Forelimb muscle (tissue), 1 donor: ENCODE results near the gene LIN28B. TPM values are rescaled to one million over a fixed set of nuclear protein-coding genes. Genes with fewer than 3 reads are reported as not detected.
"Not testable (repeated sequence)": the region's sequence is repeated elsewhere in the genome, so short reads cannot be mapped to it uniquely, and the experiment has no call there.

ENCODE experiments used
- DNase-seq: peaks from one replicate; pipeline ENCODE4 v3.0.0-alpha.2; 2013; ENCODE audit warnings: low read depth
- polyA plus RNA-seq: library from polyadenylated mRNA; unstranded; fragments of 120-200 nt; gene quantifications from one replicate; pipeline ENCODE4 v1.2.1, GENCODE V29; 2013; ENCODE audit not compliant: insufficient read length

Gene LIN28B
- polyA plus RNA-seq = 0.05 TPM

- DNase-seq = no peak
Measured at GRCh38 chr6:104956731-104957294, at the start of gene LIN28B. Gene LIN28B, plus strand, starts transcription at chr6:104957107. Its CDS starts 144 bp downstream, at chr6:104957251.

- no peak for DNase-seq
Measured at GRCh38 chr6:104908031-104908887, 48.6 kb upstream of the LIN28B start.

- DNase-seq = no peak
Measured at GRCh38 chr6:104908888-104909525, 47.9 kb upstream of the LIN28B start.

- no peak for DNase-seq
Measured at GRCh38 chr6:104921896-104922295, 35.0 kb upstream of the LIN28B start.

- no peak for DNase-seq
Measured at GRCh38 chr6:104928141-104928540, 28.8 kb upstream of the LIN28B start.

DNA sequence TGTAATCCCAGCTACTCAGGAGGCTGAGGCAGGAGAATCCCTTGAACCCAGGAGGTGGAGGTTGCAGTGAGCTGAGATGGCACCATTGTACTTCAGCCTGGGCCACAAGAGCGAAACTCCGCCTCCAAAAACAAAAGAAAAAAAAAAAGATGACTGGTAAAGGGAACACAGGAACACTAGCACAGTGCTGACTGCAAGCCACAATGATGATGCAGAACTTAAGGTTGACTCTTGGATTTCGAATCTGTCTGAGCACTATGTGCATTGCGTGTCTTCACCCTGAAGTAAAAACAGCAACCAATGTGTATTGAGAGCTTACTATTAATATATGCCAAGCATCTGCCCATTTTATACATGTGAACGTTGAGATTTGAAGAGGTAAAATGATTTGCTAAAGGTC, 27.6 kb upstream of the LIN28B start:
- DNase-seq = no peak

DNA sequence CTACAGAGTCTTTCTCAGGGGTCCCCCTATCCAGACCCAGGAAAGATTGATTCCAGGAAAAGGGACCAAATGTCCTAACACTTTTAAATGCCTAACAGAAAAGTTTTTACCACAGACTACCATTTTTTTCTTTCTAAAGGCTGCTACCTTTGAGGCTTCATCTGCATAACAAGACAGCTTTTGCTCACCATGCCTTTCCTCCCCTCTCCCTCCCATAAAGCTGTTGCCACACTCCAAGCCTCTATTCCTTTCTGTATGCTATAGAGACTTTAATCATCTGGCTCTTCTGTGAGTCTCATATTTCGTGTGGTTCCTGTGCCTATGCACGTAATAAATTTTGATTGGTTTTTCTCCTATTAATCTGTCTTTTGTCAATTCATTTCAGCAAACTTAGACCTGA, 26.0 kb upstream of the LIN28B start:
- DNase-seq = no peak

DNA sequence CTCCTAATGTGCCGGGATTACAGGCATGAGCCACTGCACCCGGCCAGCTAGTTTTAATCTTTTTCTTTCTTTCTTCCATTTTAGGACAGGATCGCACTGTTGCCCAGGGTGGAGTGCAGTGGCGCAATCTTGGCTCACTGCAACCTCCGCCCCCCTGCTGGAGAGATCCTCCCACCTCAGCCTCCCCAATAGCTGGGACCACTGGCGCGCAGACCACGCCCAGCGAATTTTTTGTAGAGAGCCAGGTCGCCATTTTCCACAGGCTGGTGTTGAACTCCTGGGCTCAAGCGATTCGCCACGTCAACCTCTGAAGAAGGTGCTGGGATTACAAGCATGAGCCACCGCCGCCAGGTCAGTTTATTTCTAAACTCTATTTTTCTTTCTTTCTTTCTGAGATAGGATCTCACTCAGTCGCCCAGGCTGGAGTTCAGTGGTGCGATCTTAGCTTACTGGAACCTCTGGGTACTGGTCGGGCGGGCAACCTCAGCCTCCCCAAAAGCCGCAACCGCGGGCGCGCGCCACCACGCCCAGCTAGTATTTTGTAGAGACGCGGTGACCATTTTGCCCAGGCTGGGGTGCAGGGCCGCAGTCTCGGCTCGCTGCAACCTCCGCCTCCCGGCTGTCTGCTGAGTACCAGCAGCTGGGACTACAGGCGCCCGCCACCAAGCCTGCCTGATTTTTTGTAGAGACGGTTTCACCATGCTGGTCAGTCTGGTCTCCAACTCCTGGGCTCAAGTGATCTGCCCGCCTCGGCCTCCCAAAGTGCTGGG, 20.0 kb upstream of the LIN28B start:
- DNase-seq = no peak

GRCh38 chr6:104940238-104940892, 16.5 kb upstream of the LIN28B start:
- no peak for DNase-seq

GRCh38 chr6:104940893-104941728, 15.8 kb upstream of the LIN28B start:
- DNase-seq = no peak

GRCh38 chr6:104941729-104942091, 15.2 kb upstream of the LIN28B start:
- no peak for DNase-seq

- DNase-seq = no peak
Measured at GRCh38 chr6:104943781-104944180, 13.1 kb upstream of the LIN28B start.

GRCh38 chr6:104949206-104949605, 7.7 kb upstream of the LIN28B start:
- no peak for DNase-seq

GRCh38 chr6:104951677-104952076, 5.2 kb upstream of the LIN28B start:
- DNase-seq = no peak

DNA sequence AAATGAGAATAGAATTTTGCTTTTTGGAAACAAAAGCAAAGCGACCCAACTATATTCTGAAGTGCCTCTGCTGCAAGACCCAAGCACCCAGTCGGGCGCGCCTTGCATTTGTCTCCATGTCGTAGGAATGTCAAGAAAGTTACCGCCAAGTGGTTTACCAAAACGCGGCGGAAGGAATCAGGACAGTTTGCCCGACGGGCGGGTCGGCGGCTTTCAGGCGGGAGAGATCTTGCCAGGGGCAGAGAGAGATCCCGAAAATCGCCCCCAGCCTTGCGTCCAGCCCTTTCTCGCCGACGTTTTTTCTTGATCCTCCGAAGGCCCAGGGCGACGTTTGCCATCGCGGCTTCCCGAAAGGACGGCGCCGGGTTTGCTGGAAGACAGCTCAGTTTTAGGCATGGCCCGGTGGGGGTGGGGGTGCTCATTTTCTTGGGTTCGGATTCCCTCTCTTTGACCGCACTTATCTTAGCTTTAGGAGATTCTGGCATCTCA, 4.0 kb upstream of the LIN28B start:
- DNase-seq = no peak

DNA sequence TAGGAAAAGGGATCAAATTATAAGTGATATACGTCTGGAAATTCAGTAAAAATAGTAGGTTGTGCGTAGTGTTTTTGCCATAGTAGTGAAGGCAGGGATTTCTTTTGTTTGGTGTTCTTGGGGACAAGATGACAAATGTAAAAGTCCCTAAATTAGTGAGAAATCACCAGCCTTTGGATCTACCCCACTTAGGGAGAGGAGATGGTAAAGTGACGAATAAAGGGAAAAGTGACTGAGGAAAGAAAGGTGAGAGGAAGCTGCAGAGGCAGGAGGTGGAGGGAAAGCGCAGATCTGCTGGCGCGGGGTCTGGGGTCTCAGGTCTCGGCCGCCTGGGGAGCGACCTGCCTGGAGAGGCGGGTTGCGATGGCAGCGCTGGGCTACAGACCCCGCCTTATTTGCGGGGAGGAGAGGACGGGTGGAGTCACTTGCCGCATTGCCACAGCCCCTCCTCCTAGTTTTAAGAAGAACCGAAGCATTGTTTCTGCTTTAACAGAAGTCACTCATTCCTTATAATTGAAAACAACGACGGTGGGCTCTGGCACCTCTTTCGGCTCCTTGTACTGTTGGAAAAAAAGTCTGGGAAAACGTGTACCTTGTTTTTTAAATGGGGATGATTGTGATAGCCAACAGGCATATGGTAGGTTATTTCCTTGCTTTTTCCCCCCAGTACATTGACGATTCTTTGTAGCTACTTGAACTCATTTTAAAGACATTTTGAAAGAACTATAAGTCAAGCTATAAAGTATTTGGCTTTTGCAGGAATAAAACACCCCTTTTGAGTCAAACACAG, 3.3 kb upstream of the LIN28B start:
- not testable (repeated sequence) for DNase-seq

- DNase-seq = no peak
Measured at GRCh38 chr6:104954190-104954797, 2.6 kb upstream of the LIN28B start.

GRCh38 chr6:104955491-104955890, 1.4 kb upstream of the LIN28B start:
- no peak for DNase-seq
